OCI-LY3 (cell line): ENCODE measurements around the gene ARMH4.

Experiments
- CTCF ChIP-seq: fragments of 200-600, 300-600 bp; sonication (generic); IDR thresholded peaks from 2 replicates; pipeline ENCODE4 v1.5.1; 2014; ENCODE audit warnings: antibody characterized with exemption, low read length, low read depth
- EZH2phosphoT487 ChIP-seq: fragments of 200-600 bp; shearing (Covaris generic); IDR thresholded peaks from 2 replicates; pipeline ENCODE4 v1.6.1; 2018; ENCODE audit warnings: antibody characterized with exemption, mixed run types, low read depth

- TF ChIP-seq CTCF (no peak), EZH2phosphoT487 (no peak)
These were observed 70.0 kb downstream of the ARMH4 start for GRCh38 chr14:58082011-58082410.
